ENCODE results near the gene TOE1.

The TOE1 gene

GRCh38 chr1:45346473-45346872, 6.5 kb downstream of the TOE1 start:
- H3K36me3 ChIP-seq (ENCODE audit: control insufficient read depth, insufficient read depth, low read length), result no peaks in the 10 kb centered on the region
- H3K27ac ChIP-seq, result no peak overlapping the region
- H2AFZ ChIP-seq, result no peak overlapping the region
- no peak overlapping the region for H3K4me2 ChIP-seq (ENCODE audit: low read length)
- no peak overlapping the region for H3K4me3 ChIP-seq (ENCODE audit: low read depth, low read length)
- TF ChIP-seq, protein P1, sequence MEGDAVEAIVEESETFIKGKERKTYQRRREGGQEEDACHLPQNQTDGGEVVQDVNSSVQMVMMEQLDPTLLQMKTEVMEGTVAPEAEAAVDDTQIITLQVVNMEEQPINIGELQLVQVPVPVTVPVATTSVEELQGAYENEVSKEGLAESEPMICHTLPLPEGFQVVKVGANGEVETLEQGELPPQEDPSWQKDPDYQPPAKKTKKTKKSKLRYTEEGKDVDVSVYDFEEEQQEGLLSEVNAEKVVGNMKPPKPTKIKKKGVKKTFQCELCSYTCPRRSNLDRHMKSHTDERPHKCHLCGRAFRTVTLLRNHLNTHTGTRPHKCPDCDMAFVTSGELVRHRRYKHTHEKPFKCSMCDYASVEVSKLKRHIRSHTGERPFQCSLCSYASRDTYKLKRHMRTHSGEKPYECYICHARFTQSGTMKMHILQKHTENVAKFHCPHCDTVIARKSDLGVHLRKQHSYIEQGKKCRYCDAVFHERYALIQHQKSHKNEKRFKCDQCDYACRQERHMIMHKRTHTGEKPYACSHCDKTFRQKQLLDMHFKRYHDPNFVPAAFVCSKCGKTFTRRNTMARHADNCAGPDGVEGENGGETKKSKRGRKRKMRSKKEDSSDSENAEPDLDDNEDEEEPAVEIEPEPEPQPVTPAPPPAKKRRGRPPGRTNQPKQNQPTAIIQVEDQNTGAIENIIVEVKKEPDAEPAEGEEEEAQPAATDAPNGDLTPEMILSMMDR (IDR thresholded peaks at IDR 0.05), result no peak
- no peak overlapping the region for H3K9ac ChIP-seq
- H3K4me1 ChIP-seq, result peaks cover 26% of the 10 kb centered on the region
- H3K79me2 ChIP-seq, result peaks cover 2% of the 10 kb centered on the region
- H3K9me3 ChIP-seq (ENCODE audit: control insufficient read depth, low read length), result no peaks in the 10 kb centered on the region
- H3K27me3 ChIP-seq (ENCODE audit: control insufficient read depth, insufficient read depth, low read length), result no peaks in the 10 kb centered on the region

GRCh38 chr1:45348020-45348419, 8.1 kb downstream of the TOE1 start:
- Histone ChIP-seq H3K27ac (peak overlapping the region; percentile 94), H3K36me3 (ENCODE audit: control insufficient read depth, insufficient read depth, low read length) (no peaks in the 10 kb centered on the region), H3K4me1 (peaks cover 26% of the 10 kb centered on the region), H3K9ac (no peak overlapping the region), H3K79me2 (no peaks in the 10 kb centered on the region), H2AFZ (peak overlapping the region; percentile 83), H3K4me3 (ENCODE audit: low read depth, low read length) (no peak overlapping the region), H3K27me3 (ENCODE audit: control insufficient read depth, insufficient read depth, low read length) (no peaks in the 10 kb centered on the region), H3K9me3 (ENCODE audit: control insufficient read depth, low read length) (no peaks in the 10 kb centered on the region), H3K4me2 (ENCODE audit: low read length) (peak overlapping the region; percentile 22)
- TF ChIP-seq, protein P1 (IDR thresholded peaks at IDR 0.05), result no peak

- Histone ChIP-seq H3K4me1 (peaks cover 26% of the 10 kb centered on the region), H3K9me3 (ENCODE audit: control insufficient read depth, low read length) (no peaks in the 10 kb centered on the region), H2AFZ (peak overlapping the region; percentile 83), H3K9ac (no peak overlapping the region), H3K4me2 (ENCODE audit: low read length) (peak overlapping the region; percentile 22), H3K36me3 (ENCODE audit: control insufficient read depth, insufficient read depth, low read length) (no peaks in the 10 kb centered on the region), H3K4me3 (ENCODE audit: low read depth, low read length) (no peak overlapping the region), H3K27ac (peak overlapping the region; percentile 94), H3K79me2 (no peaks in the 10 kb centered on the region), H3K27me3 (ENCODE audit: control insufficient read depth, insufficient read depth, low read length) (no peaks in the 10 kb centered on the region)
- TF ChIP-seq, protein P1 (IDR thresholded peaks at IDR 0.05), result no peak
Observed at GRCh38 chr1:45348609-45348965, 8.6 kb downstream of the TOE1 start.

DNA sequence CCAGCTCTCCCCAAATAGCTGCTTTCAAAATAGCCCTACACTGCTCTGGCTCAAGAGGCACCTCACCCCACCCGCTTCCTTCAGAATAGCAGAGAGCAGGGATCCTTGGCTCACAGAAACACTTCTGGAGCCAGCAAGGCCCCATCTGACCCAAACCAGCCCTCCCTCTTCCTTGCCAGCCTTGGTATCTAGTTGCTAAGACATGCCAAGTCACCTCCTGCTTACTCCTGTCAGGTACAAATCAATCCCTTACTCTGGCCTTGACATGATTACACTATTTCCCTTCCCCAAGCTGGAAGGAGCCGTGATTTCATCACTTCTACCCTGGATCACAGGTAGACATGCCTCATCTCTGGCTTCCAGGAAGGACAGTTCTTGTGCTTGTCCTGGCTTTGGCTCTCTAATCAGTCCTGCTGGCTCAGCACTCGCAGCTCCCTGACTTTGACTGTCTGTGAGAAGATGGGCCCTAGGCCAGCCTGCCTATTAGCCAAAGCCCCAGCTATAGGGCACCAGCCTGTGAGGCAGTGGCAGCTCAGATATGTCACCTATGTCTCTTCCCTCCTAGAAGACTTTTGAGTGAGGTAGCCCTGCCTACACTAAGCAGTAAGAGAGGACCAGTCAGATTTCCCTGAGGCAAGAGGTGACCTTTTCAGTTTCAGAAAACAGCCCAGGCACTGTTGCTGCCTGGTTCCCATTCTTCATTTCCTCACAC, 9.2 kb downstream of the TOE1 start:
- peak overlapping the region; percentile 54 for H3K4me2 ChIP-seq (ENCODE audit: low read length)
- no peaks in the 10 kb centered on the region for H3K79me2 ChIP-seq
- no peak overlapping the region for H3K9ac ChIP-seq
- H3K27ac ChIP-seq, result peak overlapping the region; percentile 94
- TF ChIP-seq, protein P1 (IDR thresholded peaks at IDR 0.05), result no peak
- H3K9me3 ChIP-seq (ENCODE audit: control insufficient read depth, low read length), result no peaks in the 10 kb centered on the region
- H2AFZ ChIP-seq, result peak overlapping the region; percentile 83
- no peaks in the 10 kb centered on the region for H3K27me3 ChIP-seq (ENCODE audit: control insufficient read depth, insufficient read depth, low read length)
- H3K36me3 ChIP-seq (ENCODE audit: control insufficient read depth, insufficient read depth, low read length), result no peaks in the 10 kb centered on the region
- H3K4me3 ChIP-seq (ENCODE audit: low read depth, low read length), result no peak overlapping the region
- H3K4me1 ChIP-seq, result peaks cover 26% of the 10 kb centered on the region

DNA sequence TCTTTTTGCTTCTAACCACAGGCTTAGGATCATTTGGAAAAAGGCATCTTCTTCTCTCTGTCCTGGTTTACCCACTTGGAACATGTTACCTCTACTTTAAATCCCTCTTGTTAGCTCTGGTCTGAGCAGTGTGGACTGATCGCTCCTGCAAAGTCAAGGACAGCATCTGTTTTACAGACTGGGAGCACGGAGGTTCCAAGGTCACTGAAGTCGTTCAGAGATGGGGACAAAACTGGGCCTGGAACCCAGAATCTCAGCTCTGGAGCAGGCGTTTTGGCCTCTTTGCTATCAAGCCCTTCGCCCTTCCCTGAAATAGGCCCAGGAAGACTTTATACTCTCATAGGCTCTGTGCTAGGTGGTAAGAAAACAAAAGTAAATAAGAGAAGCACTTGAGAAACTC, 11.5 kb downstream of the TOE1 start:
- Histone ChIP-seq H3K79me2 (no peaks in the 10 kb centered on the region), H3K27me3 (ENCODE audit: control insufficient read depth, insufficient read depth, low read length) (no peaks in the 10 kb centered on the region), H3K9ac (no peak overlapping the region), H2AFZ (no peak overlapping the region), H3K9me3 (ENCODE audit: control insufficient read depth, low read length) (no peaks in the 10 kb centered on the region), H3K4me2 (ENCODE audit: low read length) (no peak overlapping the region), H3K27ac (no peak overlapping the region), H3K4me3 (ENCODE audit: low read depth, low read length) (no peak overlapping the region), H3K4me1 (peaks cover 26% of the 10 kb centered on the region), H3K36me3 (ENCODE audit: control insufficient read depth, insufficient read depth, low read length) (no peaks in the 10 kb centered on the region)
- TF ChIP-seq, protein P1 (IDR thresholded peaks at IDR 0.05), result no peak

All from parathyroid adenoma (tissue), 2 donors.